Neutrophil (primary cell): ENCODE results near the gene ABAT.
A peak's percentile ranks its signal among the peaks of the same experiment; 100 is the strongest.
"Not testable (repeated sequence)": the region's sequence is repeated elsewhere in the genome, so short reads cannot be mapped to it uniquely, and the experiment has no call there.

Experiments
- H3K27ac ChIP-seq: fragments of 200-600 bp; sonication (generic); 2 replicates; pipeline ENCODE4 v1.5.1; 2016; ENCODE audit warnings: mild to moderate bottlenecking, moderate library complexity
- H3K27me3 ChIP-seq: fragments of 200-600 bp; sonication (generic); 2 replicates; pipeline ENCODE4 v1.6.0; 2016; ENCODE audit warnings: mild to moderate bottlenecking
- H3K36me3 ChIP-seq: fragments of 200-600 bp; sonication (generic); 2 replicates; pipeline ENCODE4 v1.5.1; 2017
- H3K4me1 ChIP-seq, 2 experiments: fragments of 200-600 bp in 1 of 2; sonication (generic) in 1 of 2; 1 replicate in 1 of 2; 2 replicates in 1 of 2; pipeline versions ENCODE4 v1.5.1 to v1.6.1; 2013 to 2016; ENCODE audit warnings: low read depth in 1 of 2, low read length in 1 of 2, mild to moderate bottlenecking in 1 of 2, moderate library complexity in 1 of 2; ENCODE audit not compliant: control insufficient read depth in 1 of 2, insufficient read depth in 1 of 2
- H3K4me3 ChIP-seq, 2 experiments: fragments of 200-600 bp in 1 of 2; sonication (generic) in 1 of 2; 1 replicate in 1 of 2; 2 replicates in 1 of 2; pipeline ENCODE4 v1.5.1; 2013 to 2016; ENCODE audit warnings: low read depth in 1 of 2, low read length in 1 of 2, mild to moderate bottlenecking in 1 of 2, moderate library complexity in 1 of 2
- H3K9me3 ChIP-seq: fragments of 200-600 bp; sonication (generic); 2 replicates; pipeline ENCODE4 v1.5.1; 2016
- TF ChIP-seq, protein P1 (sequence below): fragments of 200-600 bp; sonication (generic); IDR thresholded peaks from 2 replicates; pipeline ENCODE4 v1.5.1; 2016; ENCODE audit warnings: antibody characterized with exemption

The ABAT gene

DNA sequence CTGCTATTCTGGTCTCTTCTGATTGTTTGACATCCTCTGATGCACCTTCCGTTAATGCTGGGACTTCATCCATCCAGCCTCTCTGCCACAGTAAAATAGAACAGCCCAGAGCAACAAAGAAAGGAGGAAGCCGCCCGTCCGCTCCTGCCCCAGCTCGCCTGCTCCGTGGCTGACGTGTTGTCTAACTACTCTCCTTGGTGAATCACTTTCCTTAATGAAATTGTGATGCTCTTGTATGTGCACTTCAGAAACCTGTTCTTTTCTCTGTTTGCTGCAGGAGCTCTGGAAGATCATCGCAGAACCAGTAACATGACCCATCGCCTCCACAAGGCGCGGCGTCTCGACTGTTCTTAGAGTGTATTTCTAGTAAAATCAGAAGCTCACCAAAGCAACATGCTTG is 28.6 kb upstream of the ABAT start:
- Histone ChIP-seq H3K36me3 (peaks cover 58% of the 10 kb centered on the region), H3K4me3 (peak overlapping the region in 1 of 2 experiments; percentile 72), H3K27me3 (no peaks in the 10 kb centered on the region), H3K27ac (peak overlapping the region; percentile 99), H3K9me3 (no peaks in the 10 kb centered on the region), H3K4me1 (peaks cover 30 to 33% of the 10 kb centered on the region in 2 experiments)
- TF ChIP-seq, protein P1, sequence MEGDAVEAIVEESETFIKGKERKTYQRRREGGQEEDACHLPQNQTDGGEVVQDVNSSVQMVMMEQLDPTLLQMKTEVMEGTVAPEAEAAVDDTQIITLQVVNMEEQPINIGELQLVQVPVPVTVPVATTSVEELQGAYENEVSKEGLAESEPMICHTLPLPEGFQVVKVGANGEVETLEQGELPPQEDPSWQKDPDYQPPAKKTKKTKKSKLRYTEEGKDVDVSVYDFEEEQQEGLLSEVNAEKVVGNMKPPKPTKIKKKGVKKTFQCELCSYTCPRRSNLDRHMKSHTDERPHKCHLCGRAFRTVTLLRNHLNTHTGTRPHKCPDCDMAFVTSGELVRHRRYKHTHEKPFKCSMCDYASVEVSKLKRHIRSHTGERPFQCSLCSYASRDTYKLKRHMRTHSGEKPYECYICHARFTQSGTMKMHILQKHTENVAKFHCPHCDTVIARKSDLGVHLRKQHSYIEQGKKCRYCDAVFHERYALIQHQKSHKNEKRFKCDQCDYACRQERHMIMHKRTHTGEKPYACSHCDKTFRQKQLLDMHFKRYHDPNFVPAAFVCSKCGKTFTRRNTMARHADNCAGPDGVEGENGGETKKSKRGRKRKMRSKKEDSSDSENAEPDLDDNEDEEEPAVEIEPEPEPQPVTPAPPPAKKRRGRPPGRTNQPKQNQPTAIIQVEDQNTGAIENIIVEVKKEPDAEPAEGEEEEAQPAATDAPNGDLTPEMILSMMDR = no peak

DNA sequence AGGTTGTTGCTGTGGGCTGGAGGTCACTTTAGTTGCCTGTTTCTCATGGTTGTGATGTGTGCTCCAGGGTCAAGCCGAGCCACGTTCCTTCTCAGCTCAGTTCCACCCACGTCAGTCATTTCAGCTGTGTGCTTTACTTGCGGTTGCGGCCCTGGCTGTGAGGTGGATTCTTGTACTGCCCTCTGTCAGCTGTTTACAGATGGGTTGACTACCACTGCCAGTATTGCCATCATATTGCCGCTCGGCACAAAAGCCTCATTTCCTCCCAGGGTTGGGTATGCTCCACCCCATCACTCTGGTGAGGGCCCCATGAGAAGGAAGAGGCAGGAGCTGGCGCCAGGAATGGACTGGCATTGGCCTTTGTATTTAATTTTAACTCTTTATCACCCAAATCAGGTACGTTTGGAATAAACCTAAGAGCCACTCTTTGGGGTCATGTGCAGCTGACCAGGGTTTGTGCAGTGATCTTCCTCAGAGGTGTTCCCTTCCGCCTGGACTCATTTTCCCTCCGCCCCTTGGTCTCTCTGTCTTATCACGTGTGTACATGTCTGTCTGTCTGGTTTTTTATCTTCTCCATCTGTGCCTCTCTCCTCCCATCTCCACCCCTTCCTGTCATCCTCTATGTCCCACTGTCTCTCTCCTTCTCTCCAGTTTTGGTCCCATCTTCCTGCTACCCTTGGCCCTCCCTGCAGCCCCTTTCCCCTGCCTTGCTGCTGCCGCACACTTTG is 27.9 kb upstream of the ABAT start:
- peak overlapping the region; percentile 99 for H3K27ac ChIP-seq
- H3K4me3 ChIP-seq = no peak overlapping the region
- no peaks in the 10 kb centered on the region for H3K27me3 ChIP-seq
- H3K9me3 ChIP-seq = no peaks in the 10 kb centered on the region
- TF ChIP-seq, protein P1 = no peak
- peaks cover 53% of the 10 kb centered on the region for H3K36me3 ChIP-seq
- H3K4me1 ChIP-seq = peaks cover 30 to 33% of the 10 kb centered on the region in 2 experiments

DNA sequence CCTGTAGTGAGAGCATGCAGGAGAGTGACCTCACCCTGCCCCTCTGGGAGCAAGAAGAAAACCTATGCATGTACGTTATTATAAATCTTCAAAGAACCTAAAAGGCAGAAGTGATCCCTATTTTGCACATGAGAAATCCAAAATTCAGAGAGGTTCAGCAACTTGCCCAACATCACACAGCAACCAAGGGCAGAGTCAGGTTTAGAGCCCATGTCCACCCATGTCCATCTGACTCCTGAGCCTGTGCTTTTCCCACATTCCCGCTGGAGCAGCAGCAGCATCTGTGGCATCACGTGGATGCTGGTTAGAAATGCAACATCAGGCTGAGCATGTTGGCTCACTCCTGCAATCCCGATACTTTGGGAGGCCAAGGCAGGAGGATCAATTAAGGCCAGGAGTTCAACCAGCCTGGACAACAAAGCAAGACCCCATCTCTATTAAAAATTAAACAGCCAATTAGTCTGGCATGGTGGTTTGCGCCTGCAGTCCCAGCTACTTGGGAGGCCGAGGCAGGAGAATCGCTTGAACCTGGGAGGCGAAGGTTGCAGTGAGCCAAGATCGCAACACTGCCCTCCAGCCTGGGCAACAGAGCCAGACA is 26.6 kb upstream of the ABAT start:
- Histone ChIP-seq H3K4me1 (peaks cover 30 to 33% of the 10 kb centered on the region in 2 experiments), H3K27me3 (no peaks in the 10 kb centered on the region), H3K27ac (no peak overlapping the region), H3K4me3 (no peak overlapping the region), H3K9me3 (no peaks in the 10 kb centered on the region), H3K36me3 (peaks cover 42% of the 10 kb centered on the region)
- TF ChIP-seq, protein P1 = no peak

DNA sequence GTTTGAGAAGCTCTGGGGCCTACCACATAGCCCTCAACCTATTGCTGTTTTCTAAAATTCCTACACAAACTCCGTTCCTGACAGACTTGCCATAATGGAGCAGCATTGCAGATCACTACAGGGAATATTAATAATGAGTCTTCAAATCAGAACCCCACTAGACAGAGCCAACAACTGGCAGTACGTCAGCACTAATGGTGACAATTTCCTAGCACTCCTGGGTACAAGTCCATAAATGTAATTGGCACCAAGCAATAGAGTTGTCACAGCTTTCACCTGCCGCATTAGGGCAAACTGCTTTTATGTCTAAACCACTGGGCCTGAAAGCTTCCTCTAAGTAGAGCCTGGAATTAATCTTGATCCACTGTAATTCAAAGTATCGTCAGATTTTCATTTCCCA is 25.5 kb upstream of the ABAT start:
- TF ChIP-seq, protein P1 = no peak
- H3K4me3 ChIP-seq = no peak overlapping the region
- peaks cover 22 to 24% of the 10 kb centered on the region in 2 experiments for H3K4me1 ChIP-seq
- H3K36me3 ChIP-seq = peaks cover 37% of the 10 kb centered on the region
- no peaks in the 10 kb centered on the region for H3K9me3 ChIP-seq
- H3K27me3 ChIP-seq = no peaks in the 10 kb centered on the region
- H3K27ac ChIP-seq = no peak overlapping the region

DNA sequence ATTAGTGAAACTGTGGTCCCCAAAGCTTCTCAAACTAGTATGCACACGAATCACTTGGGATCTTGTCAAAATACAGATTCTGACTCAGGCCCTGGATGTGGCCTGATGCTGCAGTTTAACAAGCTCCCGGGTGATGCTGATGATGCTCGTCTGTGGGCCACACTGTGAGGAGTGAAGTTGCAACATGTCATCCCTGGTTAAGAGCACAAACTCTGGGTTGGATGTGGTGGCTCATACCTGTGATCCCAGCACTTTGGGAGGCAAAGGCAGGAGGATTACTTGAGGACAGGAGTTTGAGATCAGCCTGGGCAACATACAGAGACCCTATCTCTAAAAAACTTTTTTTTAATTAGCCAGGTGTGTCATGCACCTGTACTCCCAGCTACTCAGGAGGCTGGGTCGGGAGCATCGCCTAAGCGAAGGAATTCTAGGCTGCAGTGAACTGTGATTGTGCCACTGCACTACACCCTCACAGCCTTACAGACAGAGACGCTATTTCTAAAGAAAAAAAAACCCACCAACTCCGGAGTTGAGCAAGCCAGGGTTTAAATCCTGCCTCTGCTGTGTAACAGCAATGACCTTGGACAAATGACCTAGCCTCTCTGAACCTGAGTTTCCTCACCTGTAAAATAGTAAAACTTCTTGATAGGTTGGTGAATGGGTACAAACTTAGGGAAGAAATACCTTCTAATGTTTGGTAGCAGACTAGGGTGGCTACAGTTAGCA is 24.4 kb upstream of the ABAT start:
- H3K36me3 ChIP-seq = peaks cover 37% of the 10 kb centered on the region
- no peaks in the 10 kb centered on the region for H3K27me3 ChIP-seq
- TF ChIP-seq, protein P1 = no peak
- no peaks in the 10 kb centered on the region for H3K9me3 ChIP-seq
- peaks cover 11 to 14% of the 10 kb centered on the region in 2 experiments for H3K4me1 ChIP-seq
- no peak overlapping the region for H3K4me3 ChIP-seq
- no peak overlapping the region for H3K27ac ChIP-seq

DNA sequence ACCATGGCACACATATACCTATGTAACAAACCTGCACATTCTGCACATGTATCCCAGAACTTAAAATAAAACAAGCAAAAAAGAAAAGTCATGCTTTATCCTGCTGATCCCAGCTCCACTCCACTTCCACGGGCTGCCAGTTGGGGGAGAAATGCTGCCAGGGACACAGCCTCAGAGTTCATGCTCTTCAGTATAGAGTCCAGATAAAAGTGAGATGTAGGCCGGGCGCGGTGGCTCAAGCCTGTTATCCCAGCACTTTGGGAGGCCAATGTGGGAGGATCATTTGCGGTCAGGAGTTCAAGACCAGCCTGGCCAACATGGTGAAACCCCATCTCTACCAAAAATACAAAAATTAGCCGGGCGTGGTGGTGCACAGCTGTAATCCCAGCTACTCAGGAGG is 22.5 kb upstream of the ABAT start:
- not testable (repeated sequence) for H3K9me3 ChIP-seq, H3K4me3 ChIP-seq, H3K27me3 ChIP-seq, H3K27ac ChIP-seq, H3K4me1 ChIP-seq
- peaks cover 28% of the 10 kb centered on the region for H3K36me3 ChIP-seq
